IMR-90 (cell line): ENCODE results near the gene NADSYN1. TPM values are rescaled to one million over a fixed set of nuclear protein-coding genes. Genes with fewer than 3 reads are reported as not detected.

Experiments used
- ATAC-seq: fragments of 200-7000 bp; cut with Tn5 transposase; 2 replicates; pipeline ENCODE4 v1.9.1; 2020; ENCODE audit warnings: low read depth, mild to moderate bottlenecking, moderate library complexity
- BruUV-seq: library from RNA; stranded (reverse); fragments of 400-500 nt; replicated peaks from 2 replicates; lab custom pipeline; 2021; lab: Mats Ljungman, UMichigan
- CTCF ChIA-PET: fragments of 300-600 bp; formaldehyde crosslinking; extraction: SDS; loops from one replicate; lab custom pipeline; 2021; ENCODE audit warnings: antibody characterized with exemption; lab: Yijun Ruan, JAX
- POLR2A ChIA-PET: fragments of 300-600 bp; sonication (Branson Sonifier 250); formaldehyde crosslinking; loops from one replicate; lab custom pipeline; 2022; ENCODE audit warnings: antibody characterized with exemption; ENCODE audit not compliant: unreplicated experiment; lab: Charles Lee
- DNase-seq: peaks from one replicate; pipeline ENCODE4 v3.0.0; 2013
- H2AFZ ChIP-seq: replicated peaks from 2 replicates; pipeline ENCODE3; 2013; ENCODE audit warnings: low read length, mild to moderate bottlenecking; ENCODE audit not compliant: poor library complexity
- H2AK5ac ChIP-seq: 2 replicates; pipeline ENCODE4 v1.6.1; 2013; ENCODE audit warnings: low read depth, low read length, inconsistent platforms
- H2AK9ac ChIP-seq: replicated peaks from 2 replicates; pipeline ENCODE3; 2013; ENCODE audit warnings: mild to moderate bottlenecking, low read depth, low read length, moderate library complexity; ENCODE audit not compliant: poor library complexity
- H2BK120ac ChIP-seq: 2 replicates; pipeline ENCODE4 v1.6.1; 2013; ENCODE audit warnings: low read depth, low read length, inconsistent platforms
- H2BK15ac ChIP-seq: 3 replicates; pipeline ENCODE4 v1.6.1; 2013; ENCODE audit warnings: low read depth, low read length, inconsistent platforms
- H2BK20ac ChIP-seq: 2 replicates; pipeline ENCODE4 v1.6.1; 2013; ENCODE audit warnings: low read depth, mild to moderate bottlenecking, inconsistent platforms, low read length, moderate library complexity
- H2BK5ac ChIP-seq: 2 replicates; pipeline ENCODE4 v1.6.1; 2013; ENCODE audit warnings: mild to moderate bottlenecking, low read depth, low read length, inconsistent platforms; ENCODE audit not compliant: poor library complexity, severe bottlenecking
- H3K14ac ChIP-seq: replicated peaks from 2 replicates; pipeline ENCODE4 v1.6.1; 2013; ENCODE audit warnings: low read depth, low read length, inconsistent platforms
- H3K18ac ChIP-seq: 2 replicates; pipeline ENCODE4 v1.6.1; 2013; ENCODE audit warnings: low read depth, low read length, control low read depth
- H3K23ac ChIP-seq: 2 replicates; pipeline ENCODE4 v1.6.1; 2013; ENCODE audit warnings: low read depth, low read length, inconsistent platforms
- H3K27ac ChIP-seq: 2 replicates; pipeline ENCODE4 v1.5.1; 2013; ENCODE audit warnings: mild to moderate bottlenecking, control low read depth, low read length; ENCODE audit not compliant: insufficient read depth
- H3K27me3 ChIP-seq: 2 replicates; pipeline ENCODE4 v1.6.1; 2013; ENCODE audit warnings: low read length; ENCODE audit not compliant: control insufficient read depth, insufficient read depth
- H3K36me3 ChIP-seq: 2 replicates; pipeline ENCODE4 v1.6.1; 2013; ENCODE audit warnings: low read length, mixed read lengths; ENCODE audit not compliant: control insufficient read depth, insufficient read depth
- H3K4ac ChIP-seq: 2 replicates; pipeline ENCODE4 v1.6.1; 2013; ENCODE audit warnings: low read depth, low read length, inconsistent platforms
- H3K4me1 ChIP-seq: 2 replicates; pipeline ENCODE4 v1.6.1; 2013; ENCODE audit warnings: low read length, mixed read lengths; ENCODE audit not compliant: control insufficient read depth, insufficient read depth
- H3K4me2 ChIP-seq: 2 replicates; pipeline ENCODE4 v1.6.1; 2013; ENCODE audit warnings: low read depth, mild to moderate bottlenecking, control low read depth, low read length, moderate library complexity
- H3K4me3 ChIP-seq: 2 replicates; pipeline ENCODE4 v1.5.1; 2013; ENCODE audit warnings: low read depth, mild to moderate bottlenecking, control low read depth, low read length, moderate library complexity; ENCODE audit not compliant: insufficient read depth
- H3K56ac ChIP-seq: 2 replicates; pipeline ENCODE4 v1.6.1; 2013; ENCODE audit warnings: low read length, inconsistent platforms; ENCODE audit not compliant: insufficient read depth; ENCODE audit errors: extremely low read depth
- H3K79me1 ChIP-seq, 2 experiments: 2 replicates each; pipeline ENCODE4 v1.6.1; 2013; ENCODE audit warnings: low read length in 2 of 2, inconsistent platforms in 1 of 2, low read depth in 1 of 2
- H3K9ac ChIP-seq: 2 replicates; pipeline ENCODE4 v1.6.1; 2013; ENCODE audit warnings: low read depth, low read length, control low read depth
- H3K9me1 ChIP-seq: 2 replicates; pipeline ENCODE4 v1.6.1; 2013; ENCODE audit warnings: low read length, inconsistent platforms; ENCODE audit not compliant: insufficient read depth
- H3K9me3 ChIP-seq: 2 replicates; pipeline ENCODE4 v1.6.1; 2013; ENCODE audit warnings: low read length; ENCODE audit not compliant: control insufficient read depth, insufficient read depth
- H4K20me1 ChIP-seq: 2 replicates; pipeline ENCODE4 v1.6.1; 2013; ENCODE audit warnings: low read length, inconsistent platforms; ENCODE audit not compliant: insufficient read depth
- H4K5ac ChIP-seq: 2 replicates; pipeline ENCODE4 v1.6.1; 2013; ENCODE audit warnings: mild to moderate bottlenecking, low read depth, low read length, control low read depth
- H4K8ac ChIP-seq, 2 experiments: 2 replicates each; pipeline ENCODE4 v1.6.1; 2013; ENCODE audit warnings: low read depth in 2 of 2, low read length in 2 of 2, control low read depth in 1 of 2, inconsistent platforms in 1 of 2
- H4K91ac ChIP-seq: 2 replicates; pipeline ENCODE4 v1.6.1; 2013; ENCODE audit warnings: low read depth, low read length, inconsistent platforms; ENCODE audit not compliant: insufficient read depth
- BHLHE40 ChIP-seq: fragments of 150-350 bp; IDR thresholded peaks from 2 replicates; pipeline ENCODE4 v1.6.1; 2016; ENCODE audit warnings: mild to moderate bottlenecking, low read depth, low read length
- CEBPB ChIP-seq: IDR thresholded peaks from 2 replicates; pipeline ENCODE4 v1.6.1; 2012; ENCODE audit warnings: low read depth, low read length, improper control_type of control experiment
- CHD1 ChIP-seq: IDR thresholded peaks from 2 replicates; pipeline ENCODE4 v1.6.1; 2012; ENCODE audit warnings: low read depth, low read length, improper control_type of control experiment
- CTCF ChIP-seq: conservative IDR thresholded peaks from 2 replicates; pipeline ENCODE4 v1.5.1; 2012; ENCODE audit warnings: mild to moderate bottlenecking, low read depth, low read length, improper control_type of control experiment
- ELK1 ChIP-seq: fragments of 150-350 bp; IDR thresholded peaks from 2 replicates; pipeline ENCODE4 v1.6.1; 2016; ENCODE audit warnings: low read depth, mild to moderate bottlenecking, low read length, moderate library complexity, borderline replicate concordance
- MAZ ChIP-seq: IDR thresholded peaks from 2 replicates; pipeline ENCODE4 v1.6.1; 2012; ENCODE audit warnings: low read depth, mild to moderate bottlenecking, low read length, improper control_type of control experiment, moderate library complexity, borderline replicate concordance
- NFE2L2 ChIP-seq: fragments of 150-350 bp; IDR thresholded peaks from 2 replicates; pipeline ENCODE4 v1.6.1; 2016; ENCODE audit warnings: low read depth, mild to moderate bottlenecking, low read length
- RAD21 ChIP-seq: IDR thresholded peaks from 2 replicates; pipeline ENCODE4 v1.6.1; 2012; ENCODE audit warnings: low read length, improper control_type of control experiment
- RCOR1 ChIP-seq: IDR thresholded peaks from 2 replicates; pipeline ENCODE4 v1.6.1; 2012; ENCODE audit warnings: mild to moderate bottlenecking, low read length, improper control_type of control experiment; ENCODE audit not compliant: insufficient replicate concordance
- USF2 ChIP-seq: fragments of 150-350 bp; IDR thresholded peaks from 2 replicates; pipeline ENCODE4 v1.6.1; 2017; ENCODE audit warnings: mild to moderate bottlenecking, antibody characterized with exemption, low read length, low read depth
- WGBS, 2 experiments: methylation state at CpG; one replicate each; pipeline versions ENCODE4 v1.1.5 to v1.1.7; 2013; ENCODE audit warnings: missing lambda C conversion rate in 2 of 2; ENCODE audit not compliant: insufficient read length in 1 of 2; ENCODE audit errors: extremely low coverage in 2 of 2; 5-methylcytosine and 5-hydroxymethylcytosine counted together
- dilution Hi-C: fragments of 300-500 bp; cut with HindIII; formaldehyde crosslinking; loops from one replicate; pipeline ENCODE4 v1.14.3; 2018; ENCODE audit warnings: low sequenced_read_pairs; ENCODE audit not compliant: unreplicated experiment
- in situ Hi-C: fragments of 300-500 bp; cut with MboI; formaldehyde crosslinking; loops from 3 replicates; pipeline ENCODE4 v1.14.3; 2019; ENCODE audit warnings: low sequenced_read_pairs, inconsistent platforms, mixed read lengths
- intact Hi-C: fragments of 100-400 bp; cut with micrococcal nuclease; formaldehyde crosslinking; loops from 2 replicates; pipeline ENCODE4 v1.10.0; 2022
- polyA plus RNA-seq, 3 experiments: library from polyadenylated mRNA; depleted of rRNA; stranded (reverse); fragments of >200 nt; gene quantifications; 2 replicates each; pipeline ENCODE4 v1.2.3, GENCODE V29; 2012; ENCODE audit warnings: low replicate concordance in 1 of 3
- total RNA-seq: library from RNA; depleted of rRNA; stranded (reverse); fragments of >200 nt; gene quantifications from 2 replicates; pipeline ENCODE4 v1.2.3, GENCODE V29; 2012

The NADSYN1 gene
- total and polyA plus RNA-seq, 2 of the 4 experiments (the other 2 are of a cell fraction), result 69.5 to 70.4 TPM

- Histone ChIP-seq H3K4me1 (no peaks in the 10 kb centered on the region), H4K8ac (no peak overlapping the region), H3K27ac (no peak overlapping the region), H3K36me3 (peaks cover 65% of the 10 kb centered on the region), H2AK9ac (no peak overlapping the region), H2BK20ac (no peak overlapping the region), H3K4me3 (no peak overlapping the region), H4K20me1 (no peaks in the 10 kb centered on the region), H2AK5ac (no peak overlapping the region), H3K23ac (no peak overlapping the region), H3K9me1 (peaks cover 11% of the 10 kb centered on the region; the same call in 1 of the 2 replicates), H3K14ac (no peak overlapping the region), H3K4me2 (no peak overlapping the region), H2BK5ac (no peak overlapping the region), H3K27me3 (no peaks in the 10 kb centered on the region), H4K91ac (no peak overlapping the region), H3K9me3 (no peaks in the 10 kb centered on the region), H4K5ac (no peak overlapping the region), H3K9ac (no peak overlapping the region), H3K18ac (no peak overlapping the region), H2AFZ (no peak overlapping the region), H3K79me1 (peaks cover 0 to 5% of the 10 kb centered on the region in 2 experiments; a peak in 1 of 4 replicates), H2BK15ac (no peak overlapping the region), H3K4ac (no peak overlapping the region), H2BK120ac (no peak overlapping the region), H3K56ac (no peak overlapping the region)
- POLR2A ChIA-PET, result no interaction called here
- dilution Hi-C loops (no loop called here), intact Hi-C loops (no loop called here), in situ Hi-C loops (no loop called here)
- no peak for ATAC-seq
- WGBS, 2 experiments, result 100% methylated on average over 2 of the region's 13 CpGs; no CpG with 5 or more reads in 1 of the 2 experiments
- TF ChIP-seq RCOR1, result no peak
- no peak for TF ChIP-seq CTCF
- TF ChIP-seq NFE2L2, result no peak
- TF ChIP-seq MAZ, result no peak
- TF ChIP-seq ELK1, result no peak
- no peak for TF ChIP-seq CHD1
- no peak for TF ChIP-seq BHLHE40
- no peak for TF ChIP-seq CEBPB
- no peak for TF ChIP-seq RAD21
- no peak for TF ChIP-seq USF2
- BruUV-seq, result no TSS peak
- no peak for DNase-seq
- CTCF ChIA-PET, result no interaction called here
Measured at GRCh38 chr11:71496421-71496820, 43.4 kb downstream of the NADSYN1 start.
